Measurements from ENCODE around the gene ANKMY1. TPM values are rescaled to one million over a fixed set of nuclear protein-coding genes. Genes with fewer than 3 reads are reported as not detected.
A peak's percentile ranks its signal among the peaks of the same experiment; 100 is the strongest.

The ANKMY1 gene
- total and polyA plus RNA-seq, 8 donors: 3.1 to 79.4 (median 9.7) TPM

- H3K36me3 ChIP-seq: peaks cover 43 to 76% (median 66%) of the 10 kb centered on the region in 4 donors
- TF ChIP-seq CTCF (IDR thresholded peaks at IDR 0.05) (no peak), EP300 (IDR thresholded peaks at IDR 0.05) (no peak), POLR2A (IDR thresholded peaks at IDR 0.05) (no peak), POLR2AphosphoS5 (IDR thresholded peaks at IDR 0.05) (no peak)
- peaks cover 22 to 51% (median 43%) of the 10 kb centered on the region in 4 donors for H3K4me1 ChIP-seq
- no peak for DNase-seq
- intact Hi-C loops (cut with DNase I; ENCODE audit: low total_unique reads): no loop called here
- peak overlapping the region in 1 of 5 donors; percentile 82 for H3K27ac ChIP-seq
- H3K27me3 ChIP-seq: no peaks in the 10 kb centered on the region
- no peak overlapping the region for H3K4me3 ChIP-seq
- no peaks in the 10 kb centered on the region for H3K9me3 ChIP-seq
- 80 to 96% (median 90%) methylated on average over 4 to 26 of the region's 26 CpGs for WGBS, 5 donors
Observed at GRCh38 chr2:240577281-240578109, 19.7 kb upstream of the ANKMY1 start.

GRCh38 chr2:240576436-240577205 lies 18.8 kb upstream of the ANKMY1 start:
- Histone ChIP-seq H3K27me3 (no peaks in the 10 kb centered on the region), H3K4me3 (no peak overlapping the region), H3K27ac (no peak overlapping the region), H3K4me1 (peaks cover 22 to 59% (median 48%) of the 10 kb centered on the region in 4 donors), H3K36me3 (peaks cover 47 to 85% (median 70%) of the 10 kb centered on the region in 4 donors), H3K9me3 (no peaks in the 10 kb centered on the region)
- WGBS, 5 donors: 91 to 94% (median 92%) methylated on average over 25 to 32 of the region's 32 CpGs
- intact Hi-C loops (cut with DNase I; ENCODE audit: low total_unique reads): no loop called here
- DNase-seq: no peak
- TF ChIP-seq POLR2AphosphoS5 (IDR thresholded peaks at IDR 0.05) (no peak), CTCF (IDR thresholded peaks at IDR 0.05) (no peak), POLR2A (IDR thresholded peaks at IDR 0.05) (no peak), EP300 (IDR thresholded peaks at IDR 0.05) (no peak)

- Histone ChIP-seq H3K36me3 (peaks cover 47 to 85% (median 69%) of the 10 kb centered on the region in 4 donors), H3K27me3 (no peaks in the 10 kb centered on the region), H3K9me3 (no peaks in the 10 kb centered on the region), H3K4me3 (no peak overlapping the region), H3K4me1 (peaks cover 25 to 65% (median 54%) of the 10 kb centered on the region in 4 donors), H3K27ac (no peak overlapping the region)
- WGBS, 5 donors: 76 to 91% (median 79%) methylated on average over 5 to 6 of the region's 6 CpGs
- no peak for DNase-seq
- TF ChIP-seq POLR2AphosphoS5 (IDR thresholded peaks at IDR 0.05) (no peak), CTCF (IDR thresholded peaks at IDR 0.05) (no peak), EP300 (IDR thresholded peaks at IDR 0.05) (no peak)
- intact Hi-C loops (cut with DNase I; ENCODE audit: low total_unique reads): no loop called here
Observed at GRCh38 chr2:240576036-240576435, 18.2 kb upstream of the ANKMY1 start.

- no peak overlapping the region for H3K4me3 ChIP-seq
- peaks cover 47 to 82% (median 69%) of the 10 kb centered on the region in 4 donors for H3K36me3 ChIP-seq
- no peaks in the 10 kb centered on the region for H3K9me3 ChIP-seq
- H3K27me3 ChIP-seq: no peaks in the 10 kb centered on the region
- no peak for TF ChIP-seq EP300 (IDR thresholded peaks at IDR 0.05)
- TF ChIP-seq POLR2A (IDR thresholded peaks at IDR 0.05): no peak
- TF ChIP-seq POLR2AphosphoS5 (IDR thresholded peaks at IDR 0.05): no peak
- TF ChIP-seq CTCF (IDR thresholded peaks at IDR 0.05): no peak
- 74 to 84% (median 79%) methylated on average over 15 to 23 of the region's 23 CpGs for WGBS, 5 donors
- H3K4me1 ChIP-seq: peaks cover 29 to 67% (median 58%) of the 10 kb centered on the region in 4 donors
- H3K27ac ChIP-seq: peak overlapping the region in 2 of 5 donors; percentile 5 to 6
- DNase-seq: no peak
- intact Hi-C loops (cut with DNase I; ENCODE audit: low total_unique reads): no loop called here
Observed at GRCh38 chr2:240575101-240575965, 17.5 kb upstream of the ANKMY1 start.

All from stomach (tissue), 9 donors.